GM12878 (cell line): ENCODE results near the gene SLC15A3. TPM values are rescaled to one million over a fixed set of nuclear protein-coding genes. Genes with fewer than 3 reads are reported as not detected.

Experiments
- BHLHE40 ChIP-seq, 2 experiments: fragments of 450-650 bp in 1 of 2; IDR thresholded peaks; 2 replicates each; pipeline ENCODE4 v1.6.1; 2011 to 2017; ENCODE audit warnings: low read depth in 2 of 2, borderline replicate concordance in 1 of 2, improper control_type of control experiment in 1 of 2, low read length in 1 of 2, mild to moderate bottlenecking in 1 of 2
- BMI1 ChIP-seq: fragments of 450-650 bp; IDR thresholded peaks from 2 replicates; pipeline ENCODE4 v1.6.1; 2016; ENCODE audit warnings: mild to moderate bottlenecking, moderate library complexity, borderline replicate concordance
- CREB1 ChIP-seq: IDR thresholded peaks from 2 replicates; pipeline ENCODE4 v1.6.1; 2012; ENCODE audit warnings: low read depth, mild to moderate bottlenecking, inconsistent platforms
- EED ChIP-seq: sonication (generic); IDR thresholded peaks from 2 replicates; pipeline ENCODE4 v1.6.1; 2016; ENCODE audit warnings: antibody characterized with exemption, low read depth
- FOXM1 ChIP-seq: IDR thresholded peaks from 2 replicates; pipeline ENCODE4 v1.6.1; 2012; ENCODE audit warnings: low read depth, mild to moderate bottlenecking, inconsistent platforms, low read length, moderate library complexity
- HDGF ChIP-seq: fragments of 450-650 bp; IDR thresholded peaks from 2 replicates; pipeline ENCODE4 v1.6.1; 2016; ENCODE audit warnings: antibody characterized with exemption
- IKZF1 ChIP-seq: fragments of 450-650 bp; conservative IDR thresholded peaks from 2 replicates; pipeline ENCODE4 v1.6.1; 2017; ENCODE audit warnings: antibody characterized with exemption, mild to moderate bottlenecking
- LARP7 ChIP-seq: fragments of 450-650 bp; IDR thresholded peaks from 2 replicates; pipeline ENCODE4 v1.6.1; 2017; ENCODE audit warnings: mild to moderate bottlenecking
- NR2C1 ChIP-seq: fragments of 450-650 bp; IDR thresholded peaks from 2 replicates; pipeline ENCODE4 v1.6.1; 2017; ENCODE audit warnings: antibody characterized with exemption, mild to moderate bottlenecking, moderate library complexity
- PML ChIP-seq: IDR thresholded peaks from 2 replicates; pipeline ENCODE4 v1.6.1; 2012; ENCODE audit warnings: low read length, inconsistent platforms
- POLR2AphosphoS2 ChIP-seq: IDR thresholded peaks from 2 replicates; pipeline ENCODE4 v1.6.1; 2011; ENCODE audit warnings: low read depth, mild to moderate bottlenecking, low read length, improper control_type of control experiment, moderate library complexity
- RAD51 ChIP-seq: fragments of 450-650 bp; IDR thresholded peaks from 2 replicates; pipeline ENCODE4 v1.6.1; 2016; ENCODE audit warnings: moderate library complexity, mild to moderate bottlenecking, inconsistent platforms
- RUNX3 ChIP-seq: IDR thresholded peaks from 2 replicates; pipeline ENCODE4 v1.6.1; 2012; ENCODE audit warnings: low read length, inconsistent platforms
- SMC3 ChIP-seq: IDR thresholded peaks from 2 replicates; pipeline ENCODE4 v1.6.1; 2011; ENCODE audit warnings: low read length, improper control_type of control experiment, borderline replicate concordance
- STAT1 ChIP-seq: fragments of 450-650 bp; conservative IDR thresholded peaks from 2 replicates; pipeline ENCODE4 v1.6.1; 2014; ENCODE audit warnings: antibody characterized with exemption, mild to moderate bottlenecking
- STAT3 ChIP-seq: IDR thresholded peaks from 2 replicates; pipeline ENCODE4 v1.6.1; 2011; ENCODE audit warnings: low read depth, low read length, improper control_type of control experiment
- TCF12 ChIP-seq: IDR thresholded peaks from 2 replicates; pipeline ENCODE4 v1.6.1; 2011; ENCODE audit warnings: low read depth, mild to moderate bottlenecking, low read length
- TCF7 ChIP-seq: IDR thresholded peaks from 2 replicates; pipeline ENCODE4 v1.6.1; 2014; ENCODE audit warnings: antibody characterized with exemption, borderline replicate concordance
- ZNF207 ChIP-seq: fragments of 450-650 bp; IDR thresholded peaks from 2 replicates; pipeline ENCODE4 v1.6.1; 2014; ENCODE audit warnings: antibody characterized with exemption, mild to moderate bottlenecking, borderline replicate concordance
- polyA plus RNA-seq, 11 experiments: library from polyadenylated mRNA; depleted of rRNA in 4 of 11; unstranded in 6 of 11; stranded (reverse) in 5 of 11; fragments of >200 nt; fragmentation: Nextera tagmentation in 4 of 11; fragmentation: Illumina TruSeq in 1 of 11; extraction: Ambion mirVana in 4 of 11; extraction: Trizol in 1 of 11; gene quantifications; 1 replicate in 1 of 11; 2 replicates in 10 of 11; pipeline versions ENCODE4 v1.2.1 to v1.2.3, GENCODE V29; 2011 to 2016; ENCODE audit warnings: inconsistent platforms in 2 of 11, missing spikeins in 2 of 11, low read depth in 1 of 11
- total RNA-seq, 4 experiments: library from RNA; depleted of rRNA in 3 of 4; stranded (reverse); fragments of >200 nt in 3 of 4; fragmentation: Illumina TruSeq in 1 of 4; extraction: Trizol in 1 of 4; gene quantifications; 2 replicates each; pipeline versions ENCODE4 v1.2.1 to v1.2.3, GENCODE V29; 2013 to 2021
- TF ChIP-seq, protein P1 (sequence below): fragments of 450-650 bp; IDR thresholded peaks from 2 replicates; pipeline ENCODE4 v1.6.1; 2016; ENCODE audit warnings: mild to moderate bottlenecking
- TF ChIP-seq, protein P2 (sequence below): fragments of 450-650 bp; IDR thresholded peaks from 2 replicates; pipeline ENCODE4 v1.6.1; 2017; ENCODE audit warnings: mild to moderate bottlenecking, low read depth, inconsistent platforms; ENCODE audit not compliant: poor library complexity, severe bottlenecking
- TF ChIP-seq, protein P3 (sequence below): IDR thresholded peaks from 2 replicates; pipeline ENCODE4 v1.6.1; 2012; ENCODE audit warnings: improper control_type of control experiment, low read depth, low read length; ENCODE audit not compliant: insufficient replicate concordance
- TF ChIP-seq, protein P4 (sequence below): IDR thresholded peaks from 2 replicates; pipeline ENCODE4 v1.6.1; 2012; ENCODE audit warnings: low read depth, low read length, improper control_type of control experiment

The SLC15A3 gene
- total and polyA plus RNA-seq, 10 of the 15 experiments (the other 5 are each of a cell fraction or from before 2014, with no cell fraction given), result 17.7 to 102 (median 55.8) TPM

DNA sequence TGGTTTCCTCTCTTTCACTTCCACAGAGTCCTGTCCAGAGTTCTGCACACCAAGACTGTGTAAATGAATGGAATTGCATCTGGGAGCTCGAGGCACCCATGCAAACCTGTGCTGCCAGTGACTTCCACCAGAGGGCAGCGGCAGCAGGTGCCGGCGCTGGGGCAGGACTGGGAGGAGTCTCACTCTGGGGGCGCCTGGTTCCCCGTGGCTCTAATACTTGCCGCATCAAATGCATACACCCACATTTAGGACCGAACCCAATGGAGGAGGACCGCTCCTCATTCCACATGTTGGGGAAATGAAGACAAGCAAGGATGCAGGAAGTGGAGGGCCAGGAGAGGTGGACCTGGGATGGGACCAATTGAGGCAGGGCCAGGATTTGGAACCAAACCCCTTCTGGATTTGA is 18.4 kb upstream of the SLC15A3 start (continued):
- TF ChIP-seq, protein P1, sequence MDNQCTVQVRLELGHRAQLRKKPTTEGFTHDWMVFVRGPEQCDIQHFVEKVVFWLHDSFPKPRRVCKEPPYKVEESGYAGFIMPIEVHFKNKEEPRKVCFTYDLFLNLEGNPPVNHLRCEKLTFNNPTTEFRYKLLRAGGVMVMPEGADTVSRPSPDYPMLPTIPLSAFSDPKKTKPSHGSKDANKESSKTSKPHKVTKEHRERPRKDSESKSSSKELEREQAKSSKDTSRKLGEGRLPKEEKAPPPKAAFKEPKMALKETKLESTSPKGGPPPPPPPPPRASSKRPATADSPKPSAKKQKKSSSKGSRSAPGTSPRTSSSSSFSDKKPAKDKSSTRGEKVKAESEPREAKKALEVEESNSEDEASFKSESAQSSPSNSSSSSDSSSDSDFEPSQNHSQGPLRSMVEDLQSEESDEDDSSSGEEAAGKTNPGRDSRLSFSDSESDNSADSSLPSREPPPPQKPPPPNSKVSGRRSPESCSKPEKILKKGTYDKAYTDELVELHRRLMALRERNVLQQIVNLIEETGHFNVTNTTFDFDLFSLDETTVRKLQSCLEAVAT, result no peak
- peak; percentile 30; the same call in 1 of the 2 replicates for TF ChIP-seq IKZF1
- TF ChIP-seq SMC3, result peak; percentile 92
- TF ChIP-seq CREB1, result no peak
- TF ChIP-seq, protein P2, sequence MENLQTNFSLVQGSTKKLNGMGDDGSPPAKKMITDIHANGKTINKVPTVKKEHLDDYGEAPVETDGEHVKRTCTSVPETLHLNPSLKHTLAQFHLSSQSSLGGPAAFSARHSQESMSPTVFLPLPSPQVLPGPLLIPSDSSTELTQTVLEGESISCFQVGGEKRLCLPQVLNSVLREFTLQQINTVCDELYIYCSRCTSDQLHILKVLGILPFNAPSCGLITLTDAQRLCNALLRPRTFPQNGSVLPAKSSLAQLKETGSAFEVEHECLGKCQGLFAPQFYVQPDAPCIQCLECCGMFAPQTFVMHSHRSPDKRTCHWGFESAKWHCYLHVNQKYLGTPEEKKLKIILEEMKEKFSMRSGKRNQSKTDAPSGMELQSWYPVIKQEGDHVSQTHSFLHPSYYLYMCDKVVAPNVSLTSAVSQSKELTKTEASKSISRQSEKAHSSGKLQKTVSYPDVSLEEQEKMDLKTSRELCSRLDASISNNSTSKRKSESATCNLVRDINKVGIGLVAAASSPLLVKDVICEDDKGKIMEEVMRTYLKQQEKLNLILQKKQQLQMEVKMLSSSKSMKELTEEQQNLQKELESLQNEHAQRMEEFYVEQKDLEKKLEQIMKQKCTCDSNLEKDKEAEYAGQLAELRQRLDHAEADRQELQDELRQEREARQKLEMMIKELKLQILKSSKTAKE, result no peak
- TF ChIP-seq BMI1, result no peak
- TF ChIP-seq, protein P3, sequence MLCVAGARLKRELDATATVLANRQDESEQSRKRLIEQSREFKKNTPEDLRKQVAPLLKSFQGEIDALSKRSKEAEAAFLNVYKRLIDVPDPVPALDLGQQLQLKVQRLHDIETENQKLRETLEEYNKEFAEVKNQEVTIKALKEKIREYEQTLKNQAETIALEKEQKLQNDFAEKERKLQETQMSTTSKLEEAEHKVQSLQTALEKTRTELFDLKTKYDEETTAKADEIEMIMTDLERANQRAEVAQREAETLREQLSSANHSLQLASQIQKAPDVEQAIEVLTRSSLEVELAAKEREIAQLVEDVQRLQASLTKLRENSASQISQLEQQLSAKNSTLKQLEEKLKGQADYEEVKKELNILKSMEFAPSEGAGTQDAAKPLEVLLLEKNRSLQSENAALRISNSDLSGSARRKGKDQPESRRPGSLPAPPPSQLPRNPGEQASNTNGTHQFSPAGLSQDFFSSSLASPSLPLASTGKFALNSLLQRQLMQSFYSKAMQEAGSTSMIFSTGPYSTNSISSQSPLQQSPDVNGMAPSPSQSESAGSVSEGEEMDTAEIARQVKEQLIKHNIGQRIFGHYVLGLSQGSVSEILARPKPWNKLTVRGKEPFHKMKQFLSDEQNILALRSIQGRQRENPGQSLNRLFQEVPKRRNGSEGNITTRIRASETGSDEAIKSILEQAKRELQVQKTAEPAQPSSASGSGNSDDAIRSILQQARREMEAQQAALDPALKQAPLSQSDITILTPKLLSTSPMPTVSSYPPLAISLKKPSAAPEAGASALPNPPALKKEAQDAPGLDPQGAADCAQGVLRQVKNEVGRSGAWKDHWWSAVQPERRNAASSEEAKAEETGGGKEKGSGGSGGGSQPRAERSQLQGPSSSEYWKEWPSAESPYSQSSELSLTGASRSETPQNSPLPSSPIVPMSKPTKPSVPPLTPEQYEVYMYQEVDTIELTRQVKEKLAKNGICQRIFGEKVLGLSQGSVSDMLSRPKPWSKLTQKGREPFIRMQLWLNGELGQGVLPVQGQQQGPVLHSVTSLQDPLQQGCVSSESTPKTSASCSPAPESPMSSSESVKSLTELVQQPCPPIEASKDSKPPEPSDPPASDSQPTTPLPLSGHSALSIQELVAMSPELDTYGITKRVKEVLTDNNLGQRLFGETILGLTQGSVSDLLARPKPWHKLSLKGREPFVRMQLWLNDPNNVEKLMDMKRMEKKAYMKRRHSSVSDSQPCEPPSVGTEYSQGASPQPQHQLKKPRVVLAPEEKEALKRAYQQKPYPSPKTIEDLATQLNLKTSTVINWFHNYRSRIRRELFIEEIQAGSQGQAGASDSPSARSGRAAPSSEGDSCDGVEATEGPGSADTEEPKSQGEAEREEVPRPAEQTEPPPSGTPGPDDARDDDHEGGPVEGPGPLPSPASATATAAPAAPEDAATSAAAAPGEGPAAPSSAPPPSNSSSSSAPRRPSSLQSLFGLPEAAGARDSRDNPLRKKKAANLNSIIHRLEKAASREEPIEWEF, result no peak
- no peak for TF ChIP-seq ZNF207
- TF ChIP-seq PML, result no peak
- peak; percentile 34; the same call in 1 of the 2 replicates for TF ChIP-seq EED
- no peak for TF ChIP-seq FOXM1
- TF ChIP-seq RAD51, result no peak
- TF ChIP-seq TCF12, result 0 out of 2 replicates have a peak, but pooled peaks have one; percentile 38
- TF ChIP-seq HDGF, result no peak
- no peak for TF ChIP-seq TCF7
- no peak for TF ChIP-seq LARP7
- peak in 1 of 2 experiments; percentile 40; a peak in 2 of 4 replicates for TF ChIP-seq BHLHE40 (IDR thresholded peaks at IDR 0.05; ENCODE audit: borderline replicate concordance in 1 of 2, low read depth in 2 of 2, low read length in 1 of 2)
- no peak for TF ChIP-seq RUNX3
- TF ChIP-seq, protein P4, sequence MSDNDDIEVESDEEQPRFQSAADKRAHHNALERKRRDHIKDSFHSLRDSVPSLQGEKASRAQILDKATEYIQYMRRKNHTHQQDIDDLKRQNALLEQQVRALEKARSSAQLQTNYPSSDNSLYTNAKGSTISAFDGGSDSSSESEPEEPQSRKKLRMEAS, result no peak
- TF ChIP-seq STAT3, result no peak
- TF ChIP-seq NR2C1, result no peak
- TF ChIP-seq STAT1, result no peak
- no peak for TF ChIP-seq POLR2AphosphoS2
